ENCODE results near the gene LAGE3. TPM values are rescaled to one million over a fixed set of nuclear protein-coding genes. Genes with fewer than 3 reads are reported as not detected.

The LAGE3 gene
- total and polyA plus RNA-seq, 10 of the 15 experiments (the other 5 are each of a cell fraction or from before 2014, with no cell fraction given): 5.3 to 63.7 (median 19.7) TPM

GRCh38 chrX:154465601-154466000, 13.5 kb downstream of the LAGE3 start:
- no peaks in the 10 kb centered on the region for H3K27me3 ChIP-seq (replicated peaks in 1 of 2; ENCODE audit: control insufficient read depth in 2 of 2, insufficient read depth in 2 of 2, low read length in 1 of 2)
- H3K9me3 ChIP-seq (replicated peaks; ENCODE audit: control insufficient read depth, insufficient read depth, low read length): no peaks in the 10 kb centered on the region; the same call in 2 of the 3 replicates
- no peak for DNase-seq (ENCODE audit: low read depth, low spot score)
- ChIA-PET POLR2A (no interaction called here), CTCF (no interaction called here), SMC1A (ENCODE audit: uncharacterized antibody, unreplicated experiment) (no interaction called here), RAD21 (ENCODE audit: unreplicated experiment) (no interaction called here)
- H3K4me3 ChIP-seq: no peak overlapping the region
- no peak overlapping the region for H3K4me2 ChIP-seq (ENCODE audit: control insufficient read depth, insufficient read depth)
- FAIRE-seq: no peak
- no peak for ATAC-seq
- H2AFZ ChIP-seq (ENCODE audit: control insufficient read depth, low read depth, low read length): no peak overlapping the region
- no peaks in the 10 kb centered on the region for H4K20me1 ChIP-seq (ENCODE audit: control insufficient read depth, insufficient read depth)
- in situ Hi-C loops (cut with MboI): no loop called here
- intact Hi-C loops (cut with micrococcal nuclease; ENCODE audit: unreplicated experiment): no loop called here
- BruUV-seq (replicated peaks): no TSS peak
- no peak overlapping the region for H3K9ac ChIP-seq (ENCODE audit: control insufficient read depth, insufficient read depth, low read length)
- no peaks in the 10 kb centered on the region for H3K4me1 ChIP-seq (ENCODE audit: control insufficient read depth, insufficient read depth, low read length)
- 57% methylated on average over 14 of the region's 14 CpGs for WGBS (ENCODE audit: insufficient coverage, insufficient replicate concordance, low lambda C conversion rate, missing lambda C conversion rate)
- H3K79me2 ChIP-seq (ENCODE audit: control insufficient read depth, insufficient read depth, low read length): no peaks in the 10 kb centered on the region
- H3K27ac ChIP-seq (ENCODE audit: control insufficient read depth, insufficient read depth): no peak overlapping the region
- H3K36me3 ChIP-seq (ENCODE audit: control insufficient read depth in 2 of 2, insufficient read depth in 2 of 2, low read length in 1 of 2): peaks cover 0 to 2% of the 10 kb centered on the region in 2 experiments; a peak in 2 of 4 replicates
- no peak for TF ChIP-seq IKZF1 (conservative IDR thresholded peaks at IDR 0.05)
- TF ChIP-seq E2F8 (IDR thresholded peaks at IDR 0.05; ENCODE audit: low read depth, partially characterized antibody): no peak
- TF ChIP-seq ZBTB40 (IDR thresholded peaks at IDR 0.05; ENCODE audit: borderline replicate concordance): no peak
- TF ChIP-seq RELB (IDR thresholded peaks at IDR 0.05; ENCODE audit: low read depth): no peak
- TF ChIP-seq STAT1 (conservative IDR thresholded peaks at IDR 0.05): no peak
- TF ChIP-seq CTCF (IDR thresholded peaks at IDR 0.05 in 2 of 3, conservative IDR thresholded peaks at IDR 0.05 in 1 of 3; ENCODE audit: control insufficient read depth in 2 of 3, extremely low read depth in 1 of 3, insufficient read depth in 1 of 3, low read depth in 3 of 3, low read length in 3 of 3): no peak
- no peak for TF ChIP-seq MXI1 (IDR thresholded peaks at IDR 0.05; ENCODE audit: low read depth, low read length)
- no peak for TF ChIP-seq ZNF384 (IDR thresholded peaks at IDR 0.05; ENCODE audit: borderline replicate concordance, low read depth, low read length)
- TF ChIP-seq ZZZ3 (IDR thresholded peaks at IDR 0.05; ENCODE audit: control insufficient read depth, insufficient read length, low read depth): no peak
- no peak for TF ChIP-seq NR2F1 (conservative IDR thresholded peaks at IDR 0.05)
- TF ChIP-seq CREM (IDR thresholded peaks at IDR 0.05; ENCODE audit: low read depth): no peak
- TF ChIP-seq YBX1 (IDR thresholded peaks at IDR 0.05): no peak
- no peak for TF ChIP-seq NFXL1 (IDR thresholded peaks at IDR 0.05; ENCODE audit: borderline replicate concordance)
- TF ChIP-seq FOXM1 (IDR thresholded peaks at IDR 0.05; ENCODE audit: low read depth, low read length): no peak
- TF ChIP-seq MYB (IDR thresholded peaks at IDR 0.05; ENCODE audit: borderline replicate concordance, low read depth, low read length): no peak

All from GM12878 (cell line).